H1 (cell line): ENCODE measurements around the gene CLIC3.

Source experiments
- BRCA1 ChIP-seq: IDR thresholded peaks from 2 replicates; pipeline ENCODE4 v1.6.1; 2012; ENCODE audit warnings: low read depth, low read length, improper control_type of control experiment
- CTCF ChIP-seq, 3 experiments: IDR thresholded peaks; 1 replicate in 2 of 3; 2 replicates in 1 of 3; pipeline versions ENCODE4 v1.5.1 to v1.6.1; 2011; ENCODE audit warnings: low read length in 3 of 3, mild to moderate bottlenecking in 3 of 3, inconsistent platforms in 2 of 3, low read depth in 1 of 3, moderate library complexity in 1 of 3; ENCODE audit not compliant: insufficient read depth in 1 of 3; ENCODE audit errors: control extremely low read depth in 1 of 3
- EGR1 ChIP-seq: IDR thresholded peaks from 2 replicates; pipeline ENCODE4 v1.6.1; 2011; ENCODE audit warnings: low read depth, low read length, borderline replicate concordance
- EP300 ChIP-seq, 2 experiments: IDR thresholded peaks; 1 replicate in 1 of 2; 2 replicates in 1 of 2; pipeline ENCODE4 v1.6.1; 2011 to 2012; ENCODE audit warnings: low read depth in 2 of 2, low read length in 2 of 2, mild to moderate bottlenecking in 2 of 2, borderline replicate concordance in 1 of 2, inconsistent platforms in 1 of 2, moderate library complexity in 1 of 2
- GABPA ChIP-seq: IDR thresholded peaks from 2 replicates; pipeline ENCODE4 v1.6.1; 2011; ENCODE audit warnings: mild to moderate bottlenecking, low read length, moderate library complexity, borderline replicate concordance; ENCODE audit not compliant: insufficient read depth
- HDAC2 ChIP-seq, 2 experiments: fragments of 300-600 bp in 1 of 2; sonication (generic) in 1 of 2; IDR thresholded peaks; 2 replicates each; pipeline ENCODE4 v1.6.1; 2011 to 2012; ENCODE audit warnings: low read depth in 2 of 2, low read length in 2 of 2, mild to moderate bottlenecking in 2 of 2, moderate library complexity in 2 of 2, borderline replicate concordance in 1 of 2, inconsistent platforms in 1 of 2
- JUND ChIP-seq: IDR thresholded peaks from 2 replicates; pipeline ENCODE4 v1.6.1; 2011; ENCODE audit warnings: mild to moderate bottlenecking, improper control_type of control experiment, low read length
- MAX ChIP-seq: IDR thresholded peaks from 2 replicates; pipeline ENCODE4 v1.6.1; 2012; ENCODE audit warnings: inconsistent platforms
- NRF1 ChIP-seq: IDR thresholded peaks from 2 replicates; pipeline ENCODE4 v1.6.1; 2011; ENCODE audit warnings: mild to moderate bottlenecking, low read depth, low read length, improper control_type of control experiment
- POLR2A ChIP-seq, 2 experiments: IDR thresholded peaks; 1 replicate in 1 of 2; 2 replicates in 1 of 2; pipeline ENCODE4 v1.6.1; 2011; ENCODE audit warnings: low read depth in 2 of 2, low read length in 2 of 2, mild to moderate bottlenecking in 2 of 2; ENCODE audit errors: control extremely low read depth in 1 of 2
- SIN3A ChIP-seq, 2 experiments: IDR thresholded peaks in 1 of 2; conservative IDR thresholded peaks in 1 of 2; 2 replicates each; pipeline ENCODE4 v1.6.1; 2011 to 2012; ENCODE audit warnings: low read length in 2 of 2, improper control_type of control experiment in 1 of 2, low read depth in 1 of 2, mild to moderate bottlenecking in 1 of 2
- SP2 ChIP-seq: IDR thresholded peaks from 2 replicates; pipeline ENCODE4 v1.6.1; 2012; ENCODE audit warnings: mild to moderate bottlenecking, low read length, inconsistent platforms

- TF ChIP-seq CTCF (IDR thresholded peaks at IDR 0.05; ENCODE audit: control extremely low read depth in 1 of 3, insufficient read depth in 1 of 3, low read depth in 1 of 3, low read length in 3 of 3) = no peak
- no peak for TF ChIP-seq HDAC2 (IDR thresholded peaks at IDR 0.05; ENCODE audit: borderline replicate concordance in 1 of 2, low read depth in 2 of 2, low read length in 2 of 2)
- no peak for TF ChIP-seq MAX
- no peak for TF ChIP-seq EGR1
- no peak for TF ChIP-seq SIN3A (conservative IDR thresholded peaks at IDR 0.05 in 1 of 2, IDR thresholded peaks at IDR 0.05 in 1 of 2; ENCODE audit: low read depth in 1 of 2, low read length in 2 of 2)
- no peak for TF ChIP-seq SP2
- no peak for TF ChIP-seq NRF1
- TF ChIP-seq POLR2A (IDR thresholded peaks at IDR 0.05; ENCODE audit: control extremely low read depth in 1 of 2, low read depth in 2 of 2, low read length in 2 of 2) = no peak
- no peak for TF ChIP-seq EP300 (IDR thresholded peaks at IDR 0.05; ENCODE audit: borderline replicate concordance in 1 of 2, low read depth in 2 of 2, low read length in 2 of 2)
- no peak for TF ChIP-seq BRCA1
- no peak for TF ChIP-seq JUND
- no peak for TF ChIP-seq GABPA
These were observed 30.5 kb upstream of the CLIC3 start for GRCh38 chr9:137026828-137027227.
